Measurements from ENCODE around the gene IMP4. TPM values are rescaled to one million over a fixed set of nuclear protein-coding genes. Genes with fewer than 3 reads are reported as not detected.
A peak's percentile ranks its signal among the peaks of the same experiment; 100 is the strongest.

Gene IMP4
- total and polyA plus RNA-seq, 2 of the 8 experiments (the other 6 are each of a cell fraction or from before 2014, with no cell fraction given), result 96.8 to 194 TPM

- peaks cover 0 to 2% (median 0%) of the 10 kb centered on the region in 4 experiments; a peak in 1 of 7 replicates for H3K27me3 ChIP-seq (replicated peaks in 1 of 4; ENCODE audit: control insufficient read depth in 3 of 4, extremely low read depth in 1 of 4, insufficient read depth in 3 of 4, low read length in 3 of 4)
- H3K23ac ChIP-seq (ENCODE audit: insufficient read length), result no peak overlapping the region
- ChIA-PET CTCF (ENCODE audit: partially characterized antibody) (interaction anchor here (0.6 to 2.1 kb wide), 16 partner anchors 9 to 190 kb away, joined by 3 to 27 read pairs (median 6); partner anchors contain the start of genes MZT2B and PTPN18), POLR2A (ENCODE audit: partially characterized antibody) (interaction anchor here (0.8 to 1.6 kb wide), 11 partner anchors 12 to 55 kb away, joined by 3 to 14 read pairs (median 4); partner anchors contain the start of gene IMP4)
- H4K5ac ChIP-seq (ENCODE audit: insufficient read length, low read depth, low read length), result peak overlapping the region; percentile 66
- DNase-seq (ENCODE audit: low read depth in 1 of 2, low spot score in 2 of 2), result peak in 1 of 2 experiments; percentile 98
- no peak for FAIRE-seq
- peak overlapping the region; percentile 94 for H2AFZ ChIP-seq (ENCODE audit: low read length)
- H3K23me2 ChIP-seq (ENCODE audit: low read depth, low read length), result peaks cover 3% of the 10 kb centered on the region; the same call in 1 of the 2 replicates
- H3K9ac ChIP-seq (replicated peaks in 1 of 4; ENCODE audit: extremely low read depth in 1 of 4, low read depth in 3 of 4, low read length in 3 of 4), result peak overlapping the region in 3 of 4 experiments; percentile 37 to 67 (median 56); a peak in 5 of 7 replicates
- H2AK5ac ChIP-seq (ENCODE audit: low read depth, low read length), result no peak overlapping the region
- H3K4me2 ChIP-seq (ENCODE audit: insufficient read depth in 1 of 2, low read depth in 2 of 2, low read length in 2 of 2), result peak overlapping the region; percentile 70 to 81
- H3K4me1 ChIP-seq (replicated peaks in 1 of 4; ENCODE audit: control insufficient read depth in 3 of 4, insufficient read depth in 4 of 4, low read length in 3 of 4), result peaks cover 0 to 13% (median 5%) of the 10 kb centered on the region in 4 experiments; a peak in 5 of 7 replicates
- 4% methylated on average over 31 of the region's 81 CpGs; no CpG with 5 or more reads in 1 of the 2 experiments for WGBS, 2 experiments (ENCODE audit: extremely low coverage in 1 of 2, insufficient coverage in 1 of 2, insufficient read length in 1 of 2, insufficient replicate concordance in 2 of 2, low coverage in 1 of 2, low lambda C conversion rate in 2 of 2, missing lambda C conversion rate in 1 of 2)
- no peak overlapping the region for H3K27ac ChIP-seq (ENCODE audit: low read depth, low read length)
- H2BK12ac ChIP-seq (ENCODE audit: low read depth, low read length), result 0 out of 2 replicates have a peak overlapping the region, but pooled peaks have one; percentile 18
- H3K4ac ChIP-seq (replicated peaks; ENCODE audit: insufficient read length, low read depth, low read length), result no peak overlapping the region
- peaks cover 6% of the 10 kb centered on the region; the same call in 1 of the 2 replicates for H3K79me1 ChIP-seq (ENCODE audit: low read depth, low read length)
- H3K9me3 ChIP-seq (ENCODE audit: insufficient read depth in 2 of 2, low read depth in 1 of 2, low read length in 1 of 2), result no peaks in the 10 kb centered on the region
- no peaks in the 10 kb centered on the region for H3K36me3 ChIP-seq (ENCODE audit: control insufficient read depth in 2 of 4, insufficient read depth in 4 of 4, low read length in 3 of 4)
- H2BK15ac ChIP-seq (ENCODE audit: low read length), result 0 out of 2 replicates have a peak overlapping the region, but pooled peaks have one; percentile 72
- peak overlapping the region; percentile 96 for H4K8ac ChIP-seq (ENCODE audit: extremely low read depth, insufficient read depth, low read length)
- H3K56ac ChIP-seq (replicated peaks; ENCODE audit: insufficient read length, low read depth, low read length), result peak overlapping the region; percentile 73
- H3K4me3 ChIP-seq (ENCODE audit: extremely low read depth in 1 of 4, insufficient read depth in 2 of 4, low read depth in 3 of 4, low read length in 4 of 4), result peak overlapping the region; percentile 64 to 88 (median 80)
- peak overlapping the region; percentile 83 for H2BK5ac ChIP-seq (ENCODE audit: low read depth, low read length)
- no peak overlapping the region for H2BK120ac ChIP-seq (replicated peaks; ENCODE audit: low read depth, low read length)
- 0 out of 2 replicates have a peak overlapping the region, but pooled peaks have one; percentile 32 for H2BK20ac ChIP-seq (ENCODE audit: low read length)
- H3K18ac ChIP-seq (ENCODE audit: extremely low read depth, low read length), result peak overlapping the region; percentile 85
- no peak overlapping the region for H3K14ac ChIP-seq (ENCODE audit: insufficient read length)
- H4K91ac ChIP-seq (replicated peaks; ENCODE audit: insufficient read length, low read length), result peak overlapping the region; percentile 96
- no peaks in the 10 kb centered on the region for H4K20me1 ChIP-seq (replicated peaks in 1 of 2; ENCODE audit: control insufficient read depth in 1 of 2, insufficient read depth in 2 of 2, low read length in 2 of 2)
- H3K79me2 ChIP-seq (ENCODE audit: control insufficient read depth in 1 of 2, insufficient read depth in 2 of 2, low read length in 2 of 2), result no peaks in the 10 kb centered on the region
- peak; percentile 42 to 58; a peak in 3 of 4 replicates for TF ChIP-seq RAD21 (IDR thresholded peaks at IDR 0.05 in 1 of 2, conservative IDR thresholded peaks at IDR 0.05 in 1 of 2; ENCODE audit: low read depth in 2 of 2, low read length in 2 of 2)
- peak; percentile 64; the same call in 1 of the 2 replicates for TF ChIP-seq SP1 (IDR thresholded peaks at IDR 0.05; ENCODE audit: low read depth, low read length)
- TF ChIP-seq E2F6 (IDR thresholded peaks at IDR 0.05), result peak; percentile 46
- 0 out of 2 replicates have a peak, but pooled peaks have one; percentile 9 for TF ChIP-seq YY1 (IDR thresholded peaks at IDR 0.05; ENCODE audit: low read depth, low read length)
- TF ChIP-seq TAF1 (IDR thresholded peaks at IDR 0.05; ENCODE audit: low read depth, low read length), result peak; percentile 82
- peak; percentile 62 for TF ChIP-seq PHF8 (conservative IDR thresholded peaks at IDR 0.05; ENCODE audit: low read depth, low read length)
- peak in 1 of 2 experiments; percentile 81; a peak in 1 of 3 replicates for TF ChIP-seq POLR2A (IDR thresholded peaks at IDR 0.05; ENCODE audit: control extremely low read depth in 1 of 2, low read depth in 2 of 2, low read length in 2 of 2)
- TF ChIP-seq ASH2L (IDR thresholded peaks at IDR 0.05; ENCODE audit: low read length), result peak; percentile 89
Observed at GRCh38 chr2:130372055-130372832, 29.5 kb downstream of the IMP4 start.

Measured in H1 (cell line).